Mucosa of descending colon (tissue), 3 donors: ENCODE results near the gene MYL12B. TPM values are rescaled to one million over a fixed set of nuclear protein-coding genes. Genes with fewer than 3 reads are reported as not detected.
A peak's percentile ranks its signal among the peaks of the same experiment; 100 is the strongest.

Experiments used
- ATAC-seq: fragments of 200-7000 bp; cut with Tn5 transposase; one replicate; pipeline ENCODE4 v1.9.1; 2020; ENCODE audit warnings: mild to moderate bottlenecking, moderate library complexity
- DNase-seq, 3 donors: peaks; one replicate each; pipeline ENCODE4 v3.0.0-alpha.2; 2020
- H3K36me3 ChIP-seq: fragments of 200-600 bp; one replicate; pipeline ENCODE4 v1.8.0; 2021; ENCODE audit warnings: low read depth, mild to moderate bottlenecking
- H3K4me1 ChIP-seq: fragments of 200-600 bp; one replicate; pipeline ENCODE4 v1.8.0; 2021; ENCODE audit warnings: low read depth, mild to moderate bottlenecking
- H3K4me3 ChIP-seq: fragments of 200-600 bp; one replicate; pipeline ENCODE4 v1.8.0; 2021; ENCODE audit warnings: mild to moderate bottlenecking
- H3K9me3 ChIP-seq: fragments of 200-600 bp; one replicate; pipeline ENCODE4 v1.8.0; 2021; ENCODE audit warnings: mild to moderate bottlenecking
- CTCF ChIP-seq: fragments of 200-600 bp; IDR thresholded peaks from one replicate; pipeline ENCODE4 v1.8.0; 2022; ENCODE audit warnings: antibody characterized with exemption, mild to moderate bottlenecking
- intact Hi-C, 2 donors: fragments of 100-400 bp; cut with DNase I in 1 of 2; cut with micrococcal nuclease in 1 of 2; formaldehyde crosslinking; loops; one replicate each; pipeline versions ENCODE4 v1.11.0 to v1.11.1; 2022; cut with DNase I, micrococcal nuclease
- total RNA-seq, 3 donors: library from RNA; stranded (reverse); fragmentation: NEBNext Ultra II Directional in 2 of 3; extraction: Animal tissue kit (Norgen Biotek cat#: 25700) in 2 of 3; gene quantifications; one replicate each; pipeline versions ENCODE4 v1.2.1 to v1.2.4, GENCODE V29; 2021 to 2023
- donor health status: DM: no; HTN: no; CAD: no; lungs with moderate emphysema.
- donor health status: DM: no; HTN: no; CAD: no.
- donor health status: DM: no; HTN: yes; CAD: no.

MYL12B gene
- total RNA-seq, 3 donors from 2014 or later: 317 to 609 (median 569) TPM

DNA sequence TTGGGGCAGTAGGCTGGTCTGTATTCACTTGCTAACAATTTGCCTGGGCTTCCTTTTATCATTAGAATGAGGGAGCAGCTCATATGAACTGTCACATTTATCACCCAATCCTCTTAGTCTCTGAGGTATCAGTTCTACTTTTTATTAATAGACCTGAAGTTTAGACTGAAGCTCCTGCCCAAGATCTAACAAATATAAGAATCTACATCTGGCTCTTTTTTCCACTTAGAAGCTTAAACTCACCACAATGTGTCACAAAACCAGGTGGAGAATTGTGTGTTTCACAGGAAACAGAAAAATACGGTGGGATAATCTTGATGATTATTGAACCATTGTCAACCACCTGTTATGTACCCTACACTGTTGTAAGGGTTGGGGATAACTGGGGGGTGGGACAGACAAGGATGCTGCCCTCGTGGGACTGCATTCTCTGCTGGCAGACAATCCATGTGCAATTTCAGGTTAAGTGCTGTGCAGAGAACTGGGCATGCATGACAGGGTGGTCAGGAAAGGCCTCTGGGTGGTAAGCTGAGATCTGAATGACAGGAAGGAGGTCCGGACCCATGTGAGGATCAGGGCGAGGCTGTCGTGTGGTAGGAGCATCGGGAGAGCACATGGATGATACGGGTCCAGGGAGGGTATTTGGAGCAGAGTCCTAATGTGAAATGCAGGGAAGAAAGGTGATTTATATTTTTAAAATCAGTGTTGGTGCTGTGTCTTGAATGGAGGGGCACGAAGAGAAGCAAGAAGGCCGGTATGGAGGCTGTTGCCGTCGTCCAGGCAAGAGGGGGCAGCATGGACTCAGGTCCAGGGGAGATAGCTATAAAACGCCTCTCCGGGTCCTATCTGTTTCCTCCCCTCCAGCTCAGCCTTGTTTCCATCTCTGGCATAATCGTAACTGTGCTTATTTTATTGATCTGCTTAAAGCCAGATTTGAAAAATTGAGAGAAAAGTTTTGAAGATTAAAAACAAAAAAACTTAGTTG lies 17.6 kb downstream of the MYL12B start:
- no peaks in the 10 kb centered on the region for H3K4me1 ChIP-seq
- DNase-seq (no peak), ATAC-seq (peak; percentile 52)
- H3K36me3 ChIP-seq: peaks cover 18% of the 10 kb centered on the region
- no peaks in the 10 kb centered on the region for H3K9me3 ChIP-seq
- TF ChIP-seq CTCF: no peak
- intact Hi-C loops: loop anchor here (2.0 to 10.0 kb wide), 2 partner anchors 305 to 387 kb away; no protein-coding TSS in a partner anchor
- no peak overlapping the region for H3K4me3 ChIP-seq

GRCh38 chr18:3281456-3282400 lies 19.8 kb downstream of the MYL12B start:
- intact Hi-C loops: loop anchor here (1.0 to 10.0 kb wide), 3 partner anchors 303 to 385 kb away; no protein-coding TSS in a partner anchor
- no peaks in the 10 kb centered on the region for H3K4me1 ChIP-seq
- no peak for TF ChIP-seq CTCF
- no peak overlapping the region for H3K4me3 ChIP-seq
- ATAC-seq (peak; percentile 76), DNase-seq (peak in 1 of 3 donors; percentile 44)
- peaks cover 12% of the 10 kb centered on the region for H3K36me3 ChIP-seq
- H3K9me3 ChIP-seq: no peaks in the 10 kb centered on the region

GRCh38 chr18:3283253-3283863 lies 21.4 kb downstream of the MYL12B start:
- no peak for TF ChIP-seq CTCF
- H3K4me3 ChIP-seq: no peak overlapping the region
- intact Hi-C loops: loop anchor here in 1 of 2 donors (10.0 kb wide), 1 partner anchor 301 kb away; no protein-coding TSS in a partner anchor

DNA sequence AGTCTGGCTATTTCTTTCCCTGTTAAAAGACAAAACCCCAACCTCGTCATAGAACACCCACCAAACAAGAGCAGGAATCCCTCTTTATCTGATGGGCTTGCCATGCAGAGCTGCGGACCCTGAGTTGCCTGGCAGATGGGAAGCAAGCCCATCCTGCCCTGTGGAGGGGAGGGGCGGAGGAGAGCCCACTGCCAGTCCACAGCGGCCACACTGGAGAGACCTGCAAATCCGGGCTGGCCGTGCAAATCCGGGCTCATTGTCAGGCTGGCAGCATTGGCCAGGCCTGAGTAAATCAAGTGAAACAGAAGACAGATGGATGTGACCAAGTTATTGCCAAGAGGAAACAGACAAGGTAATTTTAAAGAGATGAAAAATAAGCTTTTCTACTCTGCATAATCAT lies 22.0 kb downstream of the MYL12B start:
- DNase-seq (no peak), ATAC-seq (no peak)
- intact Hi-C loops: loop anchor here in 1 of 2 donors (10.0 kb wide), 1 partner anchor 301 kb away; no protein-coding TSS in a partner anchor
- Histone ChIP-seq H3K4me3 (no peak overlapping the region), H3K9me3 (no peaks in the 10 kb centered on the region), H3K4me1 (no peaks in the 10 kb centered on the region), H3K36me3 (no peaks in the 10 kb centered on the region)
- TF ChIP-seq CTCF: no peak

More at GRCh38 chr18:3283253-3283863, 21.4 kb downstream of the MYL12B start:
- DNase-seq: no peak
- Histone ChIP-seq H3K4me1 (no peaks in the 10 kb centered on the region), H3K36me3 (no peaks in the 10 kb centered on the region), H3K9me3 (no peaks in the 10 kb centered on the region)
- ATAC-seq: no peak

GRCh38 chr18:3284501-3284900 lies 22.6 kb downstream of the MYL12B start:
- Histone ChIP-seq H3K36me3 (no peaks in the 10 kb centered on the region), H3K9me3 (no peaks in the 10 kb centered on the region), H3K4me1 (no peaks in the 10 kb centered on the region), H3K4me3 (no peak overlapping the region)
- no peak for TF ChIP-seq CTCF
- no peak for DNase-seq
- ATAC-seq: no peak
- intact Hi-C loops: loop anchor here in 1 of 2 donors (10.0 kb wide), 1 partner anchor 300 kb away; no protein-coding TSS in a partner anchor
